HepG2 (cell line): Measurements from ENCODE around the gene PSMD3. TPM values are rescaled to one million over a fixed set of nuclear protein-coding genes. Genes with fewer than 3 reads are reported as not detected.
A peak's percentile ranks its signal among the peaks of the same experiment; 100 is the strongest.

Experiments
- ATAC-seq: fragments of 200-7000 bp; cut with Tn5 transposase; 3 replicates; pipeline ENCODE4 v1.9.1; 2020; ENCODE audit warnings: mild to moderate bottlenecking, moderate library complexity
- BruUV-seq: library from RNA; stranded (reverse); fragments of 400-500 nt; replicated peaks from 2 replicates; lab custom pipeline; 2021; lab: Mats Ljungman, UMichigan
- CTCF ChIA-PET: fragments of 300-600 bp; formaldehyde crosslinking; extraction: SDS; loops from one replicate; lab custom pipeline; 2021; ENCODE audit warnings: low total read pairs, inconsistent platforms, low intra/inter-chr PET ratio; lab: Yijun Ruan, JAX
- POLR2A ChIA-PET: fragments of 350-600 bp; sonication (Branson Sonifier 250); formaldehyde crosslinking; loops from one replicate; lab custom pipeline; 2020; ENCODE audit warnings: antibody characterized with exemption, inconsistent platforms; lab: Yijun Ruan, JAX
- DNase-seq: peaks from one replicate; pipeline ENCODE4 v3.0.0-alpha.2; 2015; ENCODE audit warnings: low spot score
- FAIRE-seq: peaks from 3 replicates; lab custom pipeline; 2011; peaks lifted over from hg19 to GRCh38; lab: Jason Lieb, UNC
- H2AFZ ChIP-seq: one replicate; pipeline ENCODE4 v1.6.1; 2011; ENCODE audit warnings: low read length, inconsistent platforms
- H3K27ac ChIP-seq: fragments of 300-600 bp; 3 replicates; pipeline ENCODE4 v1.8.0; 2011; ENCODE audit warnings: mixed run types, mild to moderate bottlenecking, mixed read lengths, low read length, inconsistent platforms; ENCODE audit not compliant: insufficient read depth; ENCODE audit errors: extremely low read length
- H3K27me3 ChIP-seq, 2 experiments: fragments of 200-600 bp in 1 of 2; 2 replicates in 1 of 2; 3 replicates in 1 of 2; pipeline versions ENCODE4 v1.6.0 to v1.8.0; 2011; ENCODE audit warnings: low read length in 2 of 2, mild to moderate bottlenecking in 2 of 2, moderate library complexity in 2 of 2, inconsistent platforms in 1 of 2; ENCODE audit not compliant: insufficient read depth in 2 of 2, control insufficient read depth in 1 of 2
- H3K36me3 ChIP-seq, 2 experiments: fragments of 200-600 bp in 1 of 2; replicated peaks in 1 of 2; 2 replicates in 1 of 2; 3 replicates in 1 of 2; pipeline versions ENCODE4 v1.5.1 to v1.8.0; 2011; ENCODE audit warnings: low read length in 2 of 2, inconsistent platforms in 1 of 2; ENCODE audit not compliant: insufficient read depth in 2 of 2, control insufficient read depth in 1 of 2
- H3K4me1 ChIP-seq: 2 replicates; pipeline ENCODE4 v1.5.1; 2012; ENCODE audit warnings: low read length, inconsistent platforms; ENCODE audit not compliant: insufficient read depth
- H3K4me2 ChIP-seq: 2 replicates; pipeline ENCODE4 v1.6.0; 2011; ENCODE audit warnings: low read depth, low read length, inconsistent platforms
- H3K4me3 ChIP-seq, 3 experiments: fragments of 200-600 bp in 1 of 3; sonication (generic), shearing (Covaris generic) in 1 of 3; replicated peaks in 1 of 3; 2 replicates each; pipeline ENCODE4 v1.5.1; 2011 to 2016; ENCODE audit warnings: low read length in 3 of 3, inconsistent platforms in 2 of 3, low read depth in 2 of 3, mild to moderate bottlenecking in 2 of 3, control low read depth in 1 of 3, mixed read lengths in 1 of 3; ENCODE audit not compliant: insufficient read depth in 1 of 3
- H3K79me2 ChIP-seq: one replicate; pipeline ENCODE4 v1.6.1; 2011; ENCODE audit warnings: low read length, inconsistent platforms; ENCODE audit not compliant: insufficient read depth
- H3K9ac ChIP-seq: 2 replicates; pipeline ENCODE4 v1.6.0; 2011; ENCODE audit warnings: mild to moderate bottlenecking, low read depth, low read length, inconsistent platforms; ENCODE audit not compliant: insufficient read depth
- H3K9me3 ChIP-seq: 2 replicates; pipeline ENCODE4 v1.5.1; 2012; ENCODE audit warnings: mild to moderate bottlenecking, low read length
- H4K20me1 ChIP-seq: 2 replicates; pipeline ENCODE4 v1.6.0; 2011; ENCODE audit warnings: inconsistent platforms, mild to moderate bottlenecking, low read length, moderate library complexity; ENCODE audit not compliant: insufficient read depth
- AGO2 ChIP-seq: fragments of 200-400 bp; formaldehyde crosslinking; optimal IDR thresholded peaks from 2 replicates; pipeline ENCODE3; 2017; ENCODE audit warnings: mild to moderate bottlenecking, low read depth, low read length, moderate library complexity
- DMTF1 ChIP-seq: sonication (generic); formaldehyde crosslinking; IDR thresholded peaks from 2 replicates; pipeline ENCODE4 v1.4.0; 2020; ENCODE audit warnings: mild to moderate bottlenecking, missing genetic modification reagents
- PCBP1 ChIP-seq: fragments of 200-400 bp; formaldehyde crosslinking; IDR thresholded peaks from 2 replicates; pipeline ENCODE4 v1.6.1; 2017; ENCODE audit warnings: mild to moderate bottlenecking, low read depth, low read length, borderline replicate concordance
- TARDBP ChIP-seq: sonication (generic); formaldehyde crosslinking; IDR thresholded peaks from 2 replicates; pipeline ENCODE4 v1.8.0; 2022; ENCODE audit warnings: mild to moderate bottlenecking, missing genetic modification reagents
- ZNF263 ChIP-seq: sonication (generic); formaldehyde crosslinking; IDR thresholded peaks from 2 replicates; pipeline ENCODE4 v1.4.0; 2020; ENCODE audit warnings: missing genetic modification reagents
- WGBS: methylation state at CpG from one replicate; pipeline ENCODE4 v1.1.6; 2017; ENCODE audit warnings: low lambda C conversion rate; 5-methylcytosine and 5-hydroxymethylcytosine counted together
- in situ Hi-C: cut with HindIII; loops from 2 replicates; pipeline ENCODE4 v1.10.0; 2017; ENCODE audit warnings: low pct_unique_long_range_greater_than_20kb; ENCODE audit not compliant: extremely low pct_ligation_motif_present
- intact Hi-C: fragments of 100-400 bp; cut with micrococcal nuclease; formaldehyde crosslinking; loops from one replicate; pipeline ENCODE4 v1.10.0; 2022; ENCODE audit not compliant: unreplicated experiment
- polyA plus RNA-seq, 8 experiments: library from polyadenylated mRNA; depleted of rRNA in 3 of 8; stranded (reverse) in 7 of 8; unstranded in 1 of 8; fragments of >200 nt; fragmentation: Illumina TruSeq in 4 of 8; extraction: Trizol in 4 of 8; gene quantifications; 2 replicates each; pipeline versions ENCODE4 v1.2.1 to v1.2.3, GENCODE V29; 2011 to 2016; ENCODE audit warnings: low read depth in 4 of 8, missing spikeins in 1 of 8, mixed read lengths in 1 of 8; ENCODE audit not compliant: insufficient read depth in 1 of 8
- total RNA-seq, 5 experiments: library from RNA; depleted of rRNA; stranded (reverse); fragments of >200 nt; fragmentation: Illumina TruSeq; extraction: Trizol; gene quantifications; 2 replicates each; pipeline ENCODE4 v1.2.3, GENCODE V29; 2016; ENCODE audit warnings: low read depth in 1 of 5

Gene PSMD3
- total and polyA plus RNA-seq, 2 of the 13 experiments (the other 11 are each of a cell fraction or from before 2014, with no cell fraction given) = 97.4 to 146 TPM

GRCh38 chr17:40015998-40016985 is 35.7 kb downstream of the PSMD3 start:
- Histone ChIP-seq H3K4me2 (no peak overlapping the region), H3K4me3 (no peak overlapping the region), H3K9me3 (no peaks in the 10 kb centered on the region), H3K27ac (no peak overlapping the region), H2AFZ (no peak overlapping the region), H4K20me1 (no peaks in the 10 kb centered on the region), H3K9ac (no peak overlapping the region), H3K79me2 (no peaks in the 10 kb centered on the region), H3K27me3 (no peaks in the 10 kb centered on the region), H3K4me1 (peaks cover 34% of the 10 kb centered on the region), H3K36me3 (peaks cover 12 to 14% of the 10 kb centered on the region in 2 experiments; a peak in 4 of 5 replicates)
- in situ Hi-C loops = loop anchor here (10.0 kb wide), 1 partner anchor 269 kb away; the partner anchor contains the start of gene CDC6
- FAIRE-seq (no peak), ATAC-seq (no peak), DNase-seq (no peak)
- 75% methylated on average over 25 of the region's 26 CpGs for WGBS
- no TSS peak for BruUV-seq
- TF ChIP-seq AGO2 (peak; percentile 25), TARDBP (CRISPR knock-in tag) (no peak)
- intact Hi-C loops = loop anchor here (2.0 kb wide), 1 partner anchor 59 kb away; no protein-coding TSS in a partner anchor
- POLR2A ChIA-PET = interaction anchor here (0.6 to 2.6 kb wide), 6 partner anchors 59 to 124 kb away, joined by 3 to 14 read pairs (median 8); partner anchors contain the start of genes CASC3 and NR1D1
- CTCF ChIA-PET = no interaction called here

- POLR2A ChIA-PET = no interaction called here
- ATAC-seq (no peak), FAIRE-seq (no peak), DNase-seq (no peak)
- H3K27me3 ChIP-seq = no peaks in the 10 kb centered on the region
- H3K4me1 ChIP-seq = peaks cover 34% of the 10 kb centered on the region
- H3K36me3 ChIP-seq = peaks cover 21 to 26% of the 10 kb centered on the region in 2 experiments; a peak in 4 of 5 replicates
- CTCF ChIA-PET = no interaction called here
- H3K4me3 ChIP-seq = no peak overlapping the region
- no peaks in the 10 kb centered on the region for H3K9me3 ChIP-seq
- TF ChIP-seq ZNF263 (CRISPR knock-in tag) = 0 out of 2 replicates have a peak, but pooled peaks have one; percentile 44
- no peak for TF ChIP-seq DMTF1
- 0 out of 2 replicates have a peak, but pooled peaks have one; percentile 5 for TF ChIP-seq PCBP1
- in situ Hi-C loops = loop anchor here (10.0 kb wide), 1 partner anchor 267 kb away; the partner anchor contains the start of gene CDC6
- H3K9ac ChIP-seq = no peak overlapping the region
- H3K4me2 ChIP-seq = no peak overlapping the region
- intact Hi-C loops = no loop called here
- no peak overlapping the region for H2AFZ ChIP-seq
- BruUV-seq = no TSS peak
- H3K79me2 ChIP-seq = no peaks in the 10 kb centered on the region
- H4K20me1 ChIP-seq = no peaks in the 10 kb centered on the region
- WGBS = 67% methylated on average over 15 of the region's 15 CpGs
- no peak overlapping the region for H3K27ac ChIP-seq
These were observed 36.9 kb downstream of the PSMD3 start for GRCh38 chr17:40017422-40018080.
